Suprapubic skin (tissue), 3 donors: ENCODE measurements around the gene PRDX1.

Experiments
- CTCF ChIP-seq, 2 donors: fragments of 200-600 bp in 1 of 2; fragments of 450-650 bp in 1 of 2; sonication (generic) in 1 of 2; IDR thresholded peaks; one replicate each; pipeline ENCODE4 v1.5.1; 2016 to 2019; ENCODE audit warnings: antibody characterized with exemption in 2 of 2, mild to moderate bottlenecking in 1 of 2, moderate library complexity in 1 of 2
- POLR2A ChIP-seq, 2 donors: fragments of 450-650 bp; IDR thresholded peaks; one replicate each; pipeline ENCODE4 v1.6.1; 2017; ENCODE audit warnings: antibody characterized with exemption in 2 of 2, mild to moderate bottlenecking in 2 of 2, moderate library complexity in 2 of 2

- TF ChIP-seq CTCF (IDR thresholded peaks at IDR 0.05), result no peak
- TF ChIP-seq POLR2A (IDR thresholded peaks at IDR 0.05), result no peak
These were observed 22.3 kb downstream of the PRDX1 start for GRCh38 chr1:45499415-45499769.
